OCI-LY1 (cell line): ENCODE measurements around the gene FAM185A.

Experiments used
- H2AFZ ChIP-seq: fragments of 200-600 bp; sonication (generic), shearing (Covaris generic); 2 replicates; pipeline ENCODE4 v1.6.0; 2014; ENCODE audit warnings: antibody characterized with exemption, mild to moderate bottlenecking, low read length
- H3F3A ChIP-seq: fragments of 200-600 bp; sonication (generic), shearing (Covaris generic); 2 replicates; pipeline ENCODE4 v1.6.0; 2014; ENCODE audit warnings: mild to moderate bottlenecking, antibody characterized with exemption, low read length, moderate library complexity; ENCODE audit not compliant: insufficient read depth
- H3K27ac ChIP-seq: fragments of 200-600 bp; sonication (generic); 2 replicates; pipeline ENCODE4 v1.5.1; 2014; ENCODE audit warnings: low read length, mixed run types, mild to moderate bottlenecking, low read depth; ENCODE audit not compliant: poor library complexity, severe bottlenecking
- H3K27me3 ChIP-seq: fragments of 200-600 bp; sonication (generic); 2 replicates; pipeline ENCODE4 v1.6.0; 2014; ENCODE audit warnings: antibody characterized with exemption, mild to moderate bottlenecking, low read length, moderate library complexity; ENCODE audit not compliant: insufficient read depth
- H3K36me3 ChIP-seq: fragments of 200-600 bp; sonication (generic); 2 replicates; pipeline ENCODE4 v1.6.1; 2014; ENCODE audit warnings: mild to moderate bottlenecking, antibody characterized with exemption, low read length, moderate library complexity, mixed read lengths; ENCODE audit not compliant: insufficient read depth
- H3K4me1 ChIP-seq: fragments of 200-600 bp; sonication (generic); 2 replicates; pipeline ENCODE4 v1.5.1; 2014; ENCODE audit warnings: mild to moderate bottlenecking, low read length, moderate library complexity; ENCODE audit not compliant: insufficient read depth, severe bottlenecking
- H3K4me2 ChIP-seq: fragments of 200-600 bp; sonication (generic), shearing (Covaris generic); 2 replicates; pipeline ENCODE4 v1.6.1; 2014; ENCODE audit warnings: low read length
- H3K4me3 ChIP-seq: fragments of 200-600 bp; sonication (generic); 2 replicates; pipeline ENCODE4 v1.5.1; 2014; ENCODE audit warnings: low read length, low read depth, mild to moderate bottlenecking, mixed read lengths; ENCODE audit not compliant: poor library complexity, severe bottlenecking
- H3K79me2 ChIP-seq: fragments of 200-600 bp; shearing (Covaris generic); 2 replicates; pipeline ENCODE4 v1.6.1; 2016; ENCODE audit warnings: mixed run types, low read length, mixed read lengths; ENCODE audit not compliant: insufficient read depth
- H3K9ac ChIP-seq: fragments of 200-600 bp; sonication (generic), shearing (Covaris generic); 2 replicates; pipeline ENCODE4 v1.6.1; 2014; ENCODE audit warnings: mild to moderate bottlenecking, low read length, mixed read lengths
- H3K9me2 ChIP-seq: fragments of 200-600 bp; sonication (generic), shearing (Covaris generic); 2 replicates; pipeline ENCODE4 v1.6.1; 2014; ENCODE audit warnings: low read depth, mild to moderate bottlenecking, low read length, mixed read lengths
- H3K9me3 ChIP-seq: fragments of 200-600 bp; shearing (Covaris generic); 2 replicates; pipeline ENCODE4 v1.6.1; 2014; ENCODE audit warnings: low read length, mixed read lengths
- H4K20me1 ChIP-seq: fragments of 200-600 bp; sonication (generic), shearing (Covaris generic); 2 replicates; pipeline ENCODE4 v1.6.0; 2016; ENCODE audit warnings: mild to moderate bottlenecking, low read length; ENCODE audit not compliant: insufficient read depth
- CTCF ChIP-seq: fragments of 200-600 bp; sonication (generic), shearing (Covaris generic); IDR thresholded peaks from 2 replicates; pipeline ENCODE4 v1.5.1; 2017; ENCODE audit warnings: mild to moderate bottlenecking, antibody characterized with exemption, low read length, moderate library complexity, mixed read lengths
- EZH2 ChIP-seq: fragments of 200-600 bp; sonication (generic), shearing (Covaris generic); IDR thresholded peaks from 2 replicates; pipeline ENCODE4 v1.8.0; 2017; ENCODE audit warnings: borderline replicate concordance, mixed run types, mild to moderate bottlenecking, antibody characterized with exemption, low read length, moderate library complexity, mixed read lengths

Gene FAM185A

GRCh38 chr7:102834466-102834865 is 85.7 kb downstream of the FAM185A start:
- Histone ChIP-seq H3K27ac (no peak overlapping the region), H3K27me3 (no peaks in the 10 kb centered on the region), H2AFZ (no peak overlapping the region), H3K36me3 (no peaks in the 10 kb centered on the region), H3K4me2 (no peak overlapping the region), H3F3A (no peaks in the 10 kb centered on the region), H3K9me3 (no peaks in the 10 kb centered on the region), H4K20me1 (no peaks in the 10 kb centered on the region), H3K9me2 (no peaks in the 10 kb centered on the region), H3K9ac (no peak overlapping the region), H3K4me1 (no peaks in the 10 kb centered on the region), H3K79me2 (no peaks in the 10 kb centered on the region), H3K4me3 (no peak overlapping the region)
- TF ChIP-seq CTCF (no peak), EZH2 (no peak)

GRCh38 chr7:102834999-102835398 is 86.2 kb downstream of the FAM185A start:
- no peak for TF ChIP-seq EZH2
- Histone ChIP-seq H3K27ac (no peak overlapping the region), H3K4me1 (no peaks in the 10 kb centered on the region), H3K9me3 (no peaks in the 10 kb centered on the region), H3K36me3 (no peaks in the 10 kb centered on the region), H3K27me3 (no peaks in the 10 kb centered on the region), H2AFZ (no peak overlapping the region), H3K4me2 (no peak overlapping the region), H4K20me1 (no peaks in the 10 kb centered on the region), H3K4me3 (no peak overlapping the region), H3K9ac (no peak overlapping the region), H3K79me2 (no peaks in the 10 kb centered on the region), H3F3A (no peaks in the 10 kb centered on the region), H3K9me2 (no peaks in the 10 kb centered on the region)

- Histone ChIP-seq H3K4me1 (no peaks in the 10 kb centered on the region), H3K79me2 (no peaks in the 10 kb centered on the region), H2AFZ (no peak overlapping the region), H3K27me3 (no peaks in the 10 kb centered on the region), H3K9me3 (no peaks in the 10 kb centered on the region), H4K20me1 (no peaks in the 10 kb centered on the region), H3K9ac (no peak overlapping the region), H3K4me3 (no peak overlapping the region), H3K36me3 (no peaks in the 10 kb centered on the region), H3K9me2 (no peaks in the 10 kb centered on the region), H3K4me2 (no peak overlapping the region), H3K27ac (no peak overlapping the region), H3F3A (no peaks in the 10 kb centered on the region)
- TF ChIP-seq EZH2 (no peak), CTCF (no peak)
These were observed 87.6 kb downstream of the FAM185A start for GRCh38 chr7:102836191-102836919.

GRCh38 chr7:102836977-102837376 is 88.2 kb downstream of the FAM185A start:
- no peak overlapping the region for H3K27ac ChIP-seq
- no peaks in the 10 kb centered on the region for H3K9me3 ChIP-seq
- no peaks in the 10 kb centered on the region for H3K9me2 ChIP-seq
- no peaks in the 10 kb centered on the region for H3K36me3 ChIP-seq
- H3K4me1 ChIP-seq, result no peaks in the 10 kb centered on the region
- no peaks in the 10 kb centered on the region for H3K79me2 ChIP-seq
- no peak overlapping the region for H3K4me3 ChIP-seq
- TF ChIP-seq CTCF, result no peak
- TF ChIP-seq EZH2, result no peak
- no peak overlapping the region for H2AFZ ChIP-seq
- H4K20me1 ChIP-seq, result no peaks in the 10 kb centered on the region
- no peak overlapping the region for H3K4me2 ChIP-seq
- no peak overlapping the region for H3K9ac ChIP-seq
- no peaks in the 10 kb centered on the region for H3K27me3 ChIP-seq
- H3F3A ChIP-seq, result no peaks in the 10 kb centered on the region
